GM12892 (cell line): Measurements from ENCODE around the gene AP3D1.

ENCODE experiments used
- POLR2A ChIP-seq: IDR thresholded peaks from 2 replicates; pipeline ENCODE4 v1.6.1; 2011; ENCODE audit warnings: low read depth, low read length, control low read depth
- POLR2AphosphoS5 ChIP-seq: IDR thresholded peaks from 2 replicates; pipeline ENCODE4 v1.6.1; 2011; ENCODE audit warnings: low read depth, low read length, control low read depth

- no peak for TF ChIP-seq POLR2A
- TF ChIP-seq POLR2AphosphoS5: no peak
Measured at GRCh38 chr19:2115911-2116426, 35.4 kb downstream of the AP3D1 start.
